ENCODE results near the gene ARFGAP1. TPM values are rescaled to one million over a fixed set of nuclear protein-coding genes. Genes with fewer than 3 reads are reported as not detected.
A peak's percentile ranks its signal among the peaks of the same experiment; 100 is the strongest.

The ARFGAP1 gene
- total and polyA plus RNA-seq, 2 of the 4 experiments (the other 2 are of a cell fraction): 59.1 to 194 TPM

GRCh38 chr20:63309261-63310071, 36.9 kb downstream of the ARFGAP1 start:
- Histone ChIP-seq H2BK120ac (ENCODE audit: low read depth, low read length) (no peak overlapping the region), H3K9me3 (ENCODE audit: control insufficient read depth, insufficient read depth, low read length) (no peaks in the 10 kb centered on the region), H3K79me1 (ENCODE audit: low read depth in 1 of 2, low read length in 2 of 2) (no peaks in the 10 kb centered on the region), H3K4me3 (ENCODE audit: insufficient read depth, low read depth, low read length) (no peak overlapping the region), H2BK15ac (ENCODE audit: low read depth, low read length) (no peak overlapping the region), H3K9ac (ENCODE audit: low read depth, low read length) (no peak overlapping the region), H2BK20ac (ENCODE audit: low read depth, low read length) (no peak overlapping the region), H2AK9ac (replicated peaks; ENCODE audit: low read depth, low read length, poor library complexity) (peak overlapping the region; percentile 42), H3K18ac (ENCODE audit: low read depth, low read length) (no peak overlapping the region), H3K56ac (ENCODE audit: extremely low read depth, insufficient read depth, low read length) (no peak overlapping the region), H4K8ac (ENCODE audit: low read depth in 2 of 2, low read length in 2 of 2) (no peak overlapping the region), H2BK5ac (ENCODE audit: low read depth, low read length, poor library complexity, severe bottlenecking) (no peak overlapping the region), H2AK5ac (ENCODE audit: low read depth, low read length) (no peak overlapping the region), H3K4ac (ENCODE audit: low read depth, low read length) (no peak overlapping the region), H3K9me1 (ENCODE audit: insufficient read depth, low read length) (no peaks in the 10 kb centered on the region), H3K36me3 (ENCODE audit: control insufficient read depth, insufficient read depth, low read length) (no peaks in the 10 kb centered on the region), H4K91ac (ENCODE audit: insufficient read depth, low read depth, low read length) (no peak overlapping the region), H2AFZ (replicated peaks; ENCODE audit: low read length, poor library complexity) (peak overlapping the region; percentile 78), H3K4me2 (ENCODE audit: low read depth, low read length) (no peak overlapping the region), H4K5ac (ENCODE audit: low read depth, low read length) (no peak overlapping the region), H3K27ac (ENCODE audit: insufficient read depth, low read length) (no peak overlapping the region), H4K20me1 (ENCODE audit: insufficient read depth, low read length) (peaks cover 5% of the 10 kb centered on the region; the same call in 1 of the 2 replicates), H3K4me1 (ENCODE audit: control insufficient read depth, insufficient read depth, low read length) (peaks cover 6% of the 10 kb centered on the region; the same call in 1 of the 2 replicates), H3K27me3 (ENCODE audit: control insufficient read depth, insufficient read depth, low read length) (peaks cover 22% of the 10 kb centered on the region; the same call in 1 of the 2 replicates), H3K23ac (ENCODE audit: low read depth, low read length) (no peak overlapping the region), H3K14ac (replicated peaks; ENCODE audit: low read depth, low read length) (no peak overlapping the region)
- no TSS peak for BruUV-seq (replicated peaks)
- peak; percentile 64 for TF ChIP-seq RAD21 (IDR thresholded peaks at IDR 0.05; ENCODE audit: low read length)
- no peak for TF ChIP-seq RFX5 (IDR thresholded peaks at IDR 0.05; ENCODE audit: low read depth, low read length)
- no peak for TF ChIP-seq RCOR1 (IDR thresholded peaks at IDR 0.05; ENCODE audit: insufficient replicate concordance, low read length)
- TF ChIP-seq POLR2A (IDR thresholded peaks at IDR 0.05; ENCODE audit: low read depth, low read length): no peak
- TF ChIP-seq CTCF (conservative IDR thresholded peaks at IDR 0.05; ENCODE audit: low read depth, low read length): peak; percentile 73
- peak; percentile 61 for TF ChIP-seq SMC3 (IDR thresholded peaks at IDR 0.05; ENCODE audit: low read depth, low read length)
- TF ChIP-seq USF2 (IDR thresholded peaks at IDR 0.05; ENCODE audit: low read depth, low read length): no peak
- dilution Hi-C loops (cut with HindIII; ENCODE audit: low sequenced_read_pairs, unreplicated experiment) (no loop called here), intact Hi-C loops (cut with micrococcal nuclease) (loop anchor here (1.0 kb wide), 1 partner anchor 72 kb away; no protein-coding TSS in a partner anchor), in situ Hi-C loops (cut with MboI; ENCODE audit: low sequenced_read_pairs) (no loop called here)
- POLR2A ChIA-PET (ENCODE audit: unreplicated experiment): no interaction called here
- peak; percentile 24 for DNase-seq
- peak; percentile 73 for ATAC-seq (ENCODE audit: low read depth)
- CTCF ChIA-PET: interaction anchor here (0.6 to 3.5 kb wide), 8 partner anchors 9 to 86 kb away, joined by 3 to 30 read pairs (median 4); no protein-coding TSS in a partner anchor
- 25% methylated on average over 4 of the region's 35 CpGs; no CpG with 5 or more reads in 1 of the 2 experiments for WGBS, 2 experiments (ENCODE audit: extremely low coverage in 2 of 2, insufficient read length in 1 of 2)
